GM18868 (cell line): ENCODE results near the gene SYNE3.
A peak's percentile ranks its signal among the peaks of the same experiment; 100 is the strongest.
"Not testable (repeated sequence)": the region's sequence is repeated elsewhere in the genome, so short reads cannot be mapped to it uniquely, and the experiment has no call there.

Experiments used
- ATAC-seq: cut with Tn5 transposase; IDR thresholded peaks from one replicate; pipeline ENCODE4 v1.9.1; 2021; ENCODE audit warnings: mild to moderate bottlenecking, moderate library complexity; ENCODE audit not compliant: unreplicated experiment

Gene SYNE3

DNA sequence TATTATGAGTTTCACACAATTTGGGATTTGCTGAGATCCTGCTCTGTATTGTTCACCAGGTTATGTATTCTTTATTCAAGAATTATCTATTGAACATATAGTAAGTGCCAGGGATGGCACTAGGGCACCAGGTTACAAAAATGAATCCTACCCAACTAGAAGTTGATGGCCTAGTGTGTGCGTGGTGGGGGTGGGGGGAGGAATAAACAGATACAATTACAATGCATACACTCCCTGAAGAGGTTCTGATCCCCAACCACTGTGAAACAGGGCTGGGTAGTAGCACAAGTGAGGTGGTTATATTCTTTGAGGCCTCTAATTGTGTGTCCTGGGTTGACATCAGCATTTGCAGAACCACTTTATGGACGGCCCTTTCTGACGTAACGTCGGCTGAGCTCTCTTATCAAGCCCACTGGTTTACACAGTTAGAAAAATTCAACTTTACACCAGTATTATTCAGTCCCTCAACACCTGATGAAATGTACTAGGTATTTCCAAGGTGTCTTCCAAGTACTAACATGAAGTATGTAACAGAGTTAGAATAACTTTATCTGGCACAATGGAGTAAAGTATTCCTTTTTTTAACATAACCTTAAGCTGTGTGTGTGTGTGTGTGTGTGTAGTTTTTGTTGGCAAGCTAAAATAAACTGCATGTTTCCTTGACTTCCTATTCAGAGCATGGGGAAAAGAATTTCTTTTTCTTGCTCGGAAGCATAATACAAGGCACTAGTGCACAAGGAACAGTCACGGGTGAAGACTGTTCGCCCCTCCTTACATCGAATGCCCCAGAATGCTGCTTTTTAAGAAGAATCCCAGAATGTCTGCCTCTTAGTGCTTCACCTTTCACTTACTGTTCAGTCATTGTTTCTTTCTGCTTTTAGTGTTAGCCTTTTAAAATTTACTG, 10.3 kb upstream of the SYNE3 start:
- no peak for ATAC-seq

DNA sequence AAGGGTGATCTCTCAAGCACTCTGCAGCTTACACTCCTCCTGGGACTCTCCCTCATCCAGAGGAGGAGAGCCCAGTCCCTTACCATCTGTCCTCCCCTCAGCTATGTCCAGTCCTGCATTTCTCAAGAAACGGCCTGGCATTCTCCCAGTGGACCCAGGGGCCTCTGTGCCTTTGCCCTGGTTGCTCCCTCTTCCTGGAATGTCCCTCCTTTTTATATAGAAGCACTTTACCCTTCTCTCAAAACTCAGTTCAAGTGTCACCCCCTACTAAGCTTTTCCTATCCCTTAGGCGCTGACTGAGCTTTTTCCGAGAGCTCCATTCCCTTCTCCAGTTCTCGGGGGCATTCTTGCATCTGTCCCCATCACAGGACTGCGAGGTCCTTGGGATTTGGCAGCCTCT, 9.5 kb upstream of the SYNE3 start:
- ATAC-seq: no peak

DNA sequence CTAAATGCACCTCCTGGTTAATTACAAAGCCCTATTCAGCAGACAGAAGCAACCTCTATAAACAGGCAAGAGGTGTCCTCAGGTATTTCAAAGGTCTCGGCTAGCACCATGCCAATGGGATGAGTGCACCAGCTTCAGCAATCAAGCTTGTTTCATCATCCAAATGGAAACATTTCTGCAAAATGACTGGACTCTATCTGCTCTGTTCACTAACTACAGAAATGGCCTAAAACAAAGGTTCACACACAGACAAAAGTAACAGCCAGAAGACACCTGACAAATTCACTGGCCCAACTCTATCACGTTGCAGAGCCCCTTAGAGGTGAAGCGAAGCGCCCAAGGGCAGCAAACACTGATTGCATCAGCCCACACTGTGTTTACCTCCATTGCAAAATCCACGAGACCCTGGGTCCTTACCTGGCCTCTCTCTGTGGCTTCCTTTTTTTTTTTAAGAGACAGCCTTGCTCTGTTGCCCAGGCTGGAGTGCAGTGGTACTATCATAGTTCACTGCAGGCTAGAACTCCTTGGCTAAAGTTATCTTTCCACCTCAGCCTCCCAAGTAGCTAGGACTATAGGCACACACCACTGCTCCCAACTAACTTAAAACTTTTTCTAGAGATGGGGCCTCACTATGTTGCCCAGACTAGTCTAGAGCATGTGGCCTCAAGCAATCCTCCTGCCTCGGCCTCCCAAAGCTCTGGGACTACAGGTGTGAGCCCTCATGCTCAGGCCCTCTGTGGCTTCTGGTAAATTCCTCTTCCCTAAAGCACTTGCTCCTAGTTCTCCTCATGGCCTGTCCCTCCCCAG, 8.5 kb upstream of the SYNE3 start:
- no peak for ATAC-seq

DNA sequence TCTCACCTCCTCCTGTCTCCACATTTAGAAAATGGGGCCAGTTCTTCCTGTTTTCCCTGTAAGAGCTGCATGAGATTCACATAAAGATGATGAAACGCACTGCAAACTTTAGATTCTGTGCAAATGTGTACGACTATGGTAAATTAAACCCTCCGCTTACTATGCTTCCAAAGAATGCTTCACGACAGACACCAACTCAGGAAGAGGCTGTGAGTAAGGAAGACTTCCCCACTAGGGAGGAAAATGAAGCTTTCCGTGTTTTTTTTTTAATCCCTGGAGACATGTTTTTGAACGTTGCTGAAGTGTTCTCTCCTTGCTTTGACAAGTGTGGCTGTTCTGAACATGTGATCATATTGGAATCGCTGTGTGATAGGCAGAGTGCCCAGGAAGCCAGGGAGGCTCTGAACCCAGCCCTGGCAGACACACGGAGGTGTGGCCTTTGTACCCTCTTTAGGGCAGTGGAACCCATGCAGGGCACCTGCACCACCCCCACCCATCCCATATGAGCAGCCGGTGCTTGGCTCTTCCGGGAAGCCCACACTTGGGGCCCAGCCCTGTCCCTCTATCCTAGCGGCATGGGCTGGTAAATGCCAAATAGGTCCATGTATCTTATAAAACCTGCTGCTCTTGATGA, 7.5 kb upstream of the SYNE3 start:
- ATAC-seq: no peak

DNA sequence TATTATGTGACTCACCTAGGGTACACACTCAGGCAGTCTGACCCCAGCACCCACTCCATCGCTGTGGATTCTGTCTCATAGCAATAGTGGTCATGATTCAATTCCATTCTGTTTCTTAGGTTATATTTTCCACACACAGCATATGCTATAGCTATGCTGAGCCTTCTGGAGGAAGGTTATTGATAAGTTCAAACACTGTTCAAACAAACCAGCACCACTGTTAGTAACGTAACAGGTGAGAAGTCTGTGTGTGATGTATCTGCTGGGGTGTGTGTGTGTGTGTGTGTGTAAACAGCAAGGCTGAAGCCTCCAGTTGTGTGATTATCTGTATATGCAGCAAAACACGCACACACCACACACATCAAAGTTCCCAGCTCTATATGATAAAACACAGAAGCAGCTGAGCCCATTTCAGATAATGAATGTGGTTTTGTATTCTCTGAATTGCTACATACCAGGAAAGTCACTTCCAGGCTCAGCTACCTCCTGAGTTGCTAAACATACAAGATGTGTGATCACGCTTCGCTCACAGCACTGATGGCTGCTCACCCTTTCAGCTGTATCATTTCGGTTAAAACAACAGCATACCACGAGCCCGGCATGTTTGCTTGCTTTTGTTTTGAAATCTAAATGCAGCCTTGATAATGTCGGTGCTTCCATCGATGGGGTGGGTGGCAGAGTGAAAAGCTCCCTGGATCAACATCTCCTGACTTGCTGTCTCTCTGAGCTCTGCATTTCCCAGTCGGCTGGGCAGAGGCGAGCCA, 6.8 kb upstream of the SYNE3 start:
- ATAC-seq: no peak

DNA sequence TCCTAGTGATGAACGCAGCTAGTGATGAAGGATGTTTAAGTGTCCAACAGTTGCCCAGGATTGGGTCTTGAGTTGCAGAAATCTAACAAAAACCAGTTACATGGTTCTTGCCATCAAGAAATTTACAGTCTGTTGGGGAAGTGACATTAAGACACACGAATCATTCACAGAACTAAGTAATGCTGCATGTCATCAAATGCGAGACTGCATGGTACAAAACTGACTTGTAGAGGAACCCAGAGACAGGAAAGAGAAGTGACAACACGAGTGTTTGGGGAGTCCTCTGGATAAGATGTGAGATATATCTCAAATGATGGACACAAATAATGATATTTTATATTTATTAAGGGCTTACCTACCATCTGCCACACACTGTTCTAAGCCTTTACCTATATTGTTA, 6.1 kb upstream of the SYNE3 start:
- no peak for ATAC-seq

DNA sequence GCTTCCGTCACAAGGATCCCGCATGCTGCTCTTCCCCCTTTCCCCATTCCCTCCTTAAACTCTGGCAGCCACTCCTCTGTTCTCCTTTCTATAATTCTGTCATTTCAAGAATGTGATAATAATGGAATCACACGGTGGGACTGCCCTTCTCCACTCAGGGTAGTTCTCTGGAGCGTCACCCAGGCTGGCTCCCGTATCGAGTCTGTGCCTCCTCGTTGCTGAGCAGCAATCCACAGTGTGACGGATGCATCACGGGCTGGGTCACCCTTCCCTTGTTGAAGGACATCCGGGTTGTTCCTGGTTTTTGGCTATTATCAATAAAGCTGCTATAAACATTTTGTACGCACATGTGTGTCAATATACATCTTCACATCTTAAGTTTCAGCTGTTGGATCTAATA, 5.7 kb upstream of the SYNE3 start:
- no peak for ATAC-seq

DNA sequence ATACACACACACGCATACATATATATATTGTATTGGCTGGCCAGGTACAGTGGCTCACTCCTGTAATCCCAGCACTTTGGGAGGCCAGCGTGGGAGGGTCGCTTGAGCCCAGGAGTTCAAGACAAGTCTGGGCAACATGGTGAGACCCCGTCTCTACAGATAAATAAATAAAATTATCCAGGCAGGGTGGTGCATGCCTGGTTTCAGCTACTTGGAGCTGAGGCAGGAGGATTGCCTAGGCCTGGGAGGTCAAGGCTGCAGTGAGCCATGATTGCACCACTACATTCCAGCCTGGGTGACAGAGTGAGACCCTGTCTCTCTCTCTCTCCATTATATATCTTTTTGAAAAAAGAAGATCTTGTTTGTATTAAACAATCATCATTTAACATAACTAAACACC, 4.6 kb upstream of the SYNE3 start:
- ATAC-seq: no peak

DNA sequence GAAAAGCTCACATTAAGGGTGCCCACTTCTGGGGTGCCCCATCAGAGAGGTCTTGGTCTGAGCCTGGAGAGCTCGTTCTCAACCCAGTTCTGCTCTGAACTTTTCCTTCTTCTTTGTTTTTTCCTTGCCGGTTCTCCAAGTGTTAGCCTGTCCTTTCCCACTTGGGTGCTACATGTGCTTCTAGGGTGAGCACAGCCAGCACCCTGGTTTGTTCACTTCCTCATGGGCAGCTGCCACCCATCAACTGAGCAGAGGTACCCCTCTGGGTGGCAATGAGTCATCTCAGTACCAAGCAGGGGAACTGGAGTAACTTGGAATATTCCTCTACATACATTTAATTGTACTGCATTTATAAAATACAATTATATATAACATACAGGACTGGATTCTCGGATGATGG, 3.9 kb upstream of the SYNE3 start:
- no peak for ATAC-seq

DNA sequence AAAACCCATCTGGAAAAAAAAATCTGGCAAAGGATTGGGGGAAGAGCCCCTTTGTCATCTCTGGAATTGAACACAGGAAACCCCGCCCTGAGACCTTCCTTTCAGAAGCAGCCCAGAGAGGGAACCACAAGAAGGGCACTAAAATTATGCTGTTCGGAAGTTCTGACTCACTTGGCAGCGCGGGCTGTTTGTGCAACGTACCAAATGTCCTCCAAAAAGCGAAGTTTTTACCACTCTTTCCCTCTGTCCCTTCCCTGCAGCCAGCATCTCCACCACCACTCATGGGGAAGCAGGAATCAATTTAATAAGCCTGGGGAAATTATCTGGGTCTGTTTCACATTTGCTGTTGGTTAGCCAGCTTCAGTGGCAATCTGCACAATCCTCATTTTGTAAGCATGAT, 3.2 kb upstream of the SYNE3 start:
- ATAC-seq: no peak

DNA sequence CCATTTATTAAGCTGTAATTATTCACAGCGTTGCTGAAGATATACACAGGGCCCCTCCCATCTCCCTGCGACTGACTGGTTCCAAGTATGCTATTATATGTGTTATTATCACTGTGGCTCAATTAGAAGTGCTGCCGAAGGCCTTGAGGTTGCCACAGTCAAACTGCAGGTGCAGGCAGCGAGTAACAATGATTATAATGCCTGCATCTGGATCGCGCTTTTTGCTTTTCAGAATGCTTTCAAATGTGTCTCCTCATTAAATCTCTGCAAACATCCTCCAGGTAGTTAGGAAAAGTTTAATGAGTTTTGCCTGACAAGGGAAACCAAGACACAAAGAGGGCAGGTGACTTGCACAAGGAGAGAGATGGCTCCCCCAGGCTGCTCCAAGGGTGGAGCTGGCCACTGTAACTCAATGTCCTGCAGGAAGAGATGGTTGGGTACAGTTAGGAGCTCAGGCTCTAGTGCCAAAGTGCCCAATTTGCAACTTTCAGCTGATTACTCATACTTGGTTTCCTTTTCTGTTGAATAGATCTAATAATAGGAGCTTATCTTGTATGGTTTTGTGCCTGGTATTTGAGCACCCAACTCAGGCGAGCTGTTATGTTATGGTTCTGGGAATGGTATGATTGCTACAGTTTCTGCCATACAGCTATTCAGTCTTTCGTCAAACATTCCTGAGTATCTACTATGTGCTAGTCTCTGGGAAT, 1.7 kb upstream of the SYNE3 start:
- ATAC-seq: no peak

DNA sequence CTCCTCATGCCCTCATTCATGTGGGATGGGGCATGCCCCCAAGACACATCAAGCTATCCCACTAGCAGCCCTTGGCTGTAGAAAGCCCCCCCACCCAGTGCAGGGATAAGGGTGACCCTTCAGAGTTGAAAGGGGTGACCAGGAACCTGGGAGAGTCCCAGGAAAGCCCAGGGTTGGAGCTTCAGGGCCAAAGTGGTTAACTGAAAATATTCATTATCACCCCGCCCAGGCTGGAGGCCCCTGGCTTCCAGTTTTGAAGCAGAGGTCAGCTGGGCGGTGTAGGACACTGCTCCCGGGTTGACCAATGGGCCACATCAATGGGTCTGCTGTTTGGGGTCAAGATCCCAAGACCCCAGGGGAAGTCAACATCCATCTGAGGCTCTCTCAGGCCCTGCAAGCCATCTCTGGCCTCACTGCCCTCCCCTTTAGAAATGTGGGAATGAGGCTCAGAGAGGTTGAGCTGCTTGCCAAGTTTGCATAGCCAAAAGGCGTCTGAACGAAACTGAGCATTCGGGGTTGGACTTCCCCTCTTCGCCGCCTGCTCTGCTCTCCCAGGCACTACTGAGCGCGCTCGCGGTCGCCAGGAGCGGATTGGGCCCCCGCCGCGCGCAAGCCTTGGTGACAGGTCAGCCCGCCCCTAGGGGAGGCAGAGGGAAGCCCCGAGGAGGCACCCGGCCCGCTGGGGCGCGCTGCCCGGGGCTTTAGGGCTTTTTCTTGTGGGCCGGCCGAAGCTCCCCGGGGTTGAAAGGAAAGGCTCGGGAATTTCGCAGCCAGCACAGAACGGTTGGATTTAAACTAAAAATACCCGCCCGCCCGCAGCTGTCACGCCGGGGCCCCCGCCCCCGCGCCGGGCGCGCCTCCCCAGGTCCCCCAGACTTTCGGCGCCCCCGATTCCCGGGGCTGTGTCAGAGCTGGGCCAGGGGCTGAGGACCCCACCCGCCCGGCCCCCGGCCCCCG, 576 bp downstream of the SYNE3 start:
- peak; percentile 80 for ATAC-seq

DNA sequence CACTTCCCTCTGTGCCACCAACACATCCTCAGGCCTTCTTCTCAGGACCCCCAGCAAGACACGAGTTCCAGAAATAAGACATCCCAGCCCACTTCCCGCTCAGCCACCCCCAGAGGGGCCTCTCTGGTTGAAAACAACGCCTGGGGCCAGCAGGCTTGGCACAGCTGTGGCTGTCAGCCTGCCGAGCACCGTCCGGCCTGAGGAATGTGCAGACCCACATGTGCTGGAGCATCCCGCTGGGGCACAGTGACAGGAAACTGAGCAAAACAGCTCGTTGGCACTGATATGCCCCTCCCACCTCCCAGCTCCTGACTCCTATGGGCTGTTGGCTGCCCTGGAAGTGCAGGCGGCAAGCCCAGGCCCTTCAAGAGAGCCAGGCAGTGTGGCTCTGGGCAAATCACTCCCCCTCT, 1.4 kb downstream of the SYNE3 start:
- no peak for ATAC-seq

DNA sequence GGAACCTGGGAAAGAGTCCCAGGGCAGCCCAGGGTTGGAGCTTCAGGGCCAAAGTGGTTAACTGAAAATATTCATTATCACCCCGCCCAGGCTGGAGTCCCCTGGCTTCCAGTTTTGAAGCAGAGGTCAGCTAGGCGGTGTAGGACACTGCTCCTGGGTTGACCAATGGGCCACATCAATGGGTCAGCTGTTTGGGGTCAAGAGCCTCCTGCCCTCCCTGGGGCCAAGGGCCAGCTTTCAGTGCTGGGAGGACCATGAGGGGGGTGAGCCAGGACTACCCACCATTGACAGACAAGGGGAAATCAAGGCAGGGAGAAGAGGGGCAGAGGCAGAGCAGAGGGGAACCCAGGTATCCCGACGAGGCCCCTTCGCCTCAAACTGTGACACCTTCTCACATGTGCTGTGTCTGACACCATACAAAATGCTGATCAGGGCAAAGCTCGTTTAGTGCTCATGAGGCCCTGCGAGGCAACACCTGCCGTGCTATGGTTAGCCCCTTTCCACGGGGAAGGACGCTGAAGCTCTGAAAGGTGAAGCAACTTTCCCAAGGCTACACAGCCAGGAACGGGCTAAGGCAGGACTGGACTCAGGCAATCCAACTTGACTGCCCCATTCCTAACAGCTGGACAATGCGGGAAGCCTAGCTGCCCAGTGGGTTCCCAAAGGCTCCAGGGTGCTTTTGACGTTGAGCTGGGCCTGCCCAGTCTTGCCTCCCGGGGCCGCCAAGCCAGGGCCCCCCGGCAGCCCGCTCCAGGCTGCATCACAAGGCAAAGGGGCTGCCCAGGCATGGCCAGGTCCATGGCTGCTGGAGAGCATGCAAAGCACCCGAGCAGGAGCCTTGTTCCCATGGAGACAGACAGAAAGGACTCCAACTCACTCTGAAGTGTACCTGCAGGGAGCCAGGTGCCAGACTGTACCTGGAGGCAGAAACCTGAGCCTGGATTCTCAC, 2.0 kb downstream of the SYNE3 start:
- no peak for ATAC-seq

DNA sequence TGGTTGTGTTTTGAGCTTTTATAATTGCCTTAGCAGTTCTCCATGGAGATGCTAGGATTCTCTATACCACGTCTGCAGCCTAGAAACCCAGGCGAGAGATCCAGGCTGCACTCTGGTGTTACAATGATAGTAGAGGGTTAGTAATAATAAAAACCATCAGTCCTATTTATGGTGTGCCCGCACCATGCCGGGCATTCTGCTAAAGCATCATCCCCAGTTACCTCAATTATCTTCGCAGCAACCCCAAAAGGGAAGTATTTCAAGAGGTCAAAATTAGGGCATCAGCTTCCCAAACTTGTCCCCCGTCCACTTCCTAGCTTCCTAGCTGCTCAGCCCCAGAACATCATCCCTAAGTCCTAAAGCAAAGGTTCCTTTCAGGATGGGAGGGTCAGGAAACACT, 3.2 kb downstream of the SYNE3 start:
- no peak for ATAC-seq

DNA sequence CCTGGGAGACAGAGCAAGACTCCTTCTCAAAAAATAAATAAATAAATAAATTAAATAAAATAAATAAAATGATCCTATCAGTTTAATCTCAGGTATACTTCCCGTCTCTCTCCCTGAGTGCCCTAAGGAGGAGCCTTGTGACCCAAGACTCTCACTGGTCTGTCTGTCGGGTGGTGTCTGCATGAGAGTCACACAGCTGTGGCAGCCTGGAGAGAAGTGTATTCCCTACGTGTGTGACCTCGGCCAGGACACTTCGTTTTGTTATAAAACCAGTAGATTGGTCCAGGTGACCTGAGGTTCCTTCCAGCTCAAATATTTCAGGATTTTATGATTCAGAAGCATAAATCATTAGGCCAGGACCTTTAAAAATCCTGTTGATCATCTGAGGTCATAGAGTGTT, 4.8 kb downstream of the SYNE3 start:
- no peak for ATAC-seq

DNA sequence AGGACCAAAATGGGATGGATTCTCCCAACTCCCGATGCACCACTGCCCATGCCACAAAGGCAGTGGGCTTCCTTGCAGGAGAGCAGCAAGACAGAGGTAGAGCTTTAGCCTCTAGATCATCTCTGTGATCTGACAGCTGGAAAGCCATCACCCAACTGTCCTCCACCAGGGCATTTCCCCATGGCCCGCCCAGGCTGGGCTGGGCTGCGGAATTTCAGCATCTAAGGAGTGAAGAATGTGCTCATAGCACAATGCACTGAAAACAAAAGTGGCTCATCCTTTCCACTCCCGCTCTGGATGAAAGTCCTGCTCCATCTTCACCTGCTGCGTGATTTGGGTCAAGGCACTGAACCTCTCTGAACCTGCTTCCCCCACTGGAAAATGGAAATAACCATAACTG, 5.6 kb downstream of the SYNE3 start:
- no peak for ATAC-seq

DNA sequence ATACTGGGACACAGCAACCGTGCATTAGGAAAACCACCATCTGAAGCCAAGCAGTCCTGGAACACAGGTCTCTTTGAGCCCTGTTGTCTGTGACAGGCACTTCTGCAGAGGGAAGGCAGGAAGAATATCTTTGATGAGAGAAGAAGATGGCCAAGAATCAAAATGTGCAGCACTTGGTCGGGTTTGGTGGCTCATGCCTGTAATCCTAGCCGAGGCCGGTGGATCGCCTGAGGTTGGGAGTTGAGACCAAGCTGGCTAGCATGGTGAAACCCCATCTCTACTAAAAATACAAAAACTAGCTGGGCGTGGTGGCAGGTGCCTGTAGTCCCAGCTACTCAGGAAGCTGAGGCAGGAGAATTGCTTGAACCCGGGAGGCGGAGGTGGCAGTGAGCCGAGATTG, 6.1 kb downstream of the SYNE3 start:
- not testable (repeated sequence) for ATAC-seq
